Activated T-helper 17 cell treated with anti-CD3 and anti-CD28 coated beads, Interleukin-2, amount 50 U/mL, for 72 hours (primary cell): Measurements from ENCODE around the gene NSUN4. TPM values are rescaled to one million over a fixed set of nuclear protein-coding genes. Genes with fewer than 3 reads are reported as not detected.
"Not testable (repeated sequence)": the region's sequence is repeated elsewhere in the genome, so short reads cannot be mapped to it uniquely, and the experiment has no call there.

Experiments
- ATAC-seq: fragments of 150-1000 bp; cut with Tn5 transposase; replicated peaks from 2 replicates; pipeline ENCODE4 v1.10.0; 2021; ENCODE audit warnings: mild to moderate bottlenecking, moderate library complexity
- H3K27ac Mint-ChIP-seq: one replicate; pipeline ENCODE4 v1.8.0; 2022; ENCODE audit warnings: mixed read lengths
- H3K27me3 Mint-ChIP-seq: one replicate; pipeline ENCODE4 v1.8.0; 2022; ENCODE audit warnings: mixed read lengths
- H3K36me3 Mint-ChIP-seq: one replicate; pipeline ENCODE4 v1.8.0; 2022; ENCODE audit warnings: low read depth, mild to moderate bottlenecking, mixed read lengths
- H3K4me1 Mint-ChIP-seq: one replicate; pipeline ENCODE4 v1.8.0; 2022; ENCODE audit warnings: mixed read lengths
- H3K4me3 Mint-ChIP-seq: one replicate; pipeline ENCODE4 v1.8.0; 2022; ENCODE audit warnings: mild to moderate bottlenecking, mixed read lengths
- H3K9me3 Mint-ChIP-seq: one replicate; pipeline ENCODE4 v1.8.0; 2022; ENCODE audit warnings: mixed read lengths
- total RNA-seq, 2 donors: library from RNA; stranded (reverse); gene quantifications; one replicate each; pipeline ENCODE4 v1.2.3, GENCODE V29; 2022

NSUN4 gene
- total RNA-seq, 2 donors from 2014 or later = 23.3 to 24.5 TPM

DNA sequence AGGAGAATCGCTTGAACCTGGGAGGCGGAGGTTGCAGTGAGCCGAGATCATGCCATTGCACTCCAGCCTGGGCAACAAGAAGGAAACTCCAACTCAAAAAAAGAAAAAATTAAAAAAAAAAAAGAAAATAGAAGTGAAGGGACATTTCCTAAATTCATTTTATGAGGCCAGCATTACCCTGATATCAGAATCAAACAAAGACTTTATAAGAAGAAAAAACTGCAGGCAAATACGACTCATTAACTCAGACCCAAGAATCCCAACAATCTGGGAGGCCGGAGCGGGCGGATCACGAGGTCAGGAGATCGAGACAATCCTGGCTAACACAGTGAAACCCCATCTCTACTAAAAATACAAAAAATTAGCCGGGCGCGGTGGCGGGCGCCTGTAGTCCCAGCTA lies 3.2 kb upstream of the NSUN4 start:
- not testable (repeated sequence) for ATAC-seq, H3K4me3 Mint-ChIP-seq, H3K27ac Mint-ChIP-seq, H3K27me3 Mint-ChIP-seq, H3K9me3 Mint-ChIP-seq
- peaks cover 23% of the 10 kb centered on the region for H3K36me3 Mint-ChIP-seq
- peaks cover 21% of the 10 kb centered on the region for H3K4me1 Mint-ChIP-seq

- peak overlapping the region; percentile 95 for H3K4me3 Mint-ChIP-seq
Measured at GRCh38 chr1:46341222-46342083, 846 bp downstream of the NSUN4 start.

GRCh38 chr1:46342084-46342656 lies 1.6 kb downstream of the NSUN4 start:
- peak overlapping the region; percentile 95 for H3K4me3 Mint-ChIP-seq
- peaks cover 70% of the 10 kb centered on the region for H3K36me3 Mint-ChIP-seq
- ATAC-seq = no peak
- H3K27me3 Mint-ChIP-seq = no peaks in the 10 kb centered on the region
- no peaks in the 10 kb centered on the region for H3K9me3 Mint-ChIP-seq
- H3K27ac Mint-ChIP-seq = peak overlapping the region; percentile 98
- H3K4me1 Mint-ChIP-seq = peaks cover 31% of the 10 kb centered on the region

More at GRCh38 chr1:46341222-46342083, 846 bp downstream of the NSUN4 start:
- H3K27me3 Mint-ChIP-seq = no peaks in the 10 kb centered on the region
- no peak for ATAC-seq
- peaks cover 31% of the 10 kb centered on the region for H3K4me1 Mint-ChIP-seq
- H3K36me3 Mint-ChIP-seq = peaks cover 63% of the 10 kb centered on the region
- peak overlapping the region; percentile 98 for H3K27ac Mint-ChIP-seq
- H3K9me3 Mint-ChIP-seq = no peaks in the 10 kb centered on the region

DNA sequence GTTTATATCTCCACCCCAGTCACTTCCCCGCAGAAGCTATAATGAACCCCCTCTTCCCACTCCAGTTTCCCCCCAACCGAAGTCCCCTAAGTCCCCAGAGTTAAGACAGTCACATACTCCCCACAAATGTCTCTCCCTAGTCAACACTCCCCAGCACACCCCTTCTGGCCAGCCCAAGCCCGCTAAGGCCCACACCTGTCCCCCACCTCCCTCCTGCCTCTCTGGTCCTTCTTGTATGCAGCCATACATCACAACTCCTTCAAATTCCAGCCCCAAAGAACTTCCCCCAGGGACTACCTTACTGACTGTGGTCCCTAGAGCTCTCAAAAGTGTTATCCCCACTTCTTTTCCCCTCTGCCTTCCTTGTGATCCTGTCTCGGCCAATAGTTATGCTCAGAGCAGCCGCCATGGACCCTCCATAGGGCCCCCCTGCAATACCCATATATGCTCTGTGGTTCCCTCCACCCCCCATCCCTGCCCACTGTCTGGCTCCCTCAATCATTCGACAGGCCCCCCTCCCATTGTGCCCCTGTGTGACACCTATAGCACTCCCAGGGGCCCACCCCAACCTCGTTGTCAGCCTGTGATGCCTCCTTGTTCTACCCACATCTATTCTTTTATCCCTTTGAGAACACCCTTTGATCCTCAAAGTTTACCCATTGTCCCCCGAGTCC lies 2.2 kb downstream of the NSUN4 start:
- no peak for ATAC-seq

GRCh38 chr1:46343351-46343695 lies 2.7 kb downstream of the NSUN4 start:
- Mint-ChIP-seq H3K4me1 (peaks cover 40% of the 10 kb centered on the region), H3K27me3 (no peaks in the 10 kb centered on the region), H3K4me3 (no peak overlapping the region), H3K9me3 (no peaks in the 10 kb centered on the region), H3K27ac (peak overlapping the region; percentile 98), H3K36me3 (peaks cover 82% of the 10 kb centered on the region)
- ATAC-seq = no peak

More for the DNA sequence above, 2.2 kb downstream of the NSUN4 start:
- peak overlapping the region; percentile 95 for H3K4me3 Mint-ChIP-seq
- H3K4me1 Mint-ChIP-seq = peaks cover 36% of the 10 kb centered on the region
- H3K9me3 Mint-ChIP-seq = no peaks in the 10 kb centered on the region
- H3K36me3 Mint-ChIP-seq = peaks cover 77% of the 10 kb centered on the region
- no peaks in the 10 kb centered on the region for H3K27me3 Mint-ChIP-seq
- peak overlapping the region; percentile 98 for H3K27ac Mint-ChIP-seq

DNA sequence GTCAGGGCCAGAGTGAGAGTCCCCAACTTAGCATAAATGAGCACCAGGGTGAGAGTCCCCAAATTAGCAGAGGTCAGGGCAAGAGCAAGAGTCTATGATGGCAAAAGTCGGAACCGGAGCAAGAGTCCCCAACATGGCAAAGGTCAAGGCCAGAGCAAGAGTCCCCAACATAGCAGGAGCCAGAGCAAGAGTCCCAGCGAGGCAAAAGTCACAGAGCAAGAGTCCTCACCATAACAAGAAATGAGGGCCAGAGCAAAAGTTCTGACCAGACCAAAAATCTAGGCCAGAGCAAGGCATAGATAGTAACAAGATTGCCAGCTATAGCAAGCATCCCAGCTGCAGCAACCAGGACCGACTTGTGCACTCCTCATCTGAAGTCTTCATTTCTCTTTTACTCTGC lies 3.1 kb downstream of the NSUN4 start:
- H3K36me3 Mint-ChIP-seq = peaks cover 86% of the 10 kb centered on the region
- no peaks in the 10 kb centered on the region for H3K9me3 Mint-ChIP-seq
- ATAC-seq = no peak
- H3K27me3 Mint-ChIP-seq = no peaks in the 10 kb centered on the region
- H3K4me3 Mint-ChIP-seq = no peak overlapping the region
- H3K4me1 Mint-ChIP-seq = peaks cover 38% of the 10 kb centered on the region
- H3K27ac Mint-ChIP-seq = peak overlapping the region; percentile 98

- Mint-ChIP-seq H3K27me3 (no peaks in the 10 kb centered on the region), H3K27ac (peak overlapping the region; percentile 98), H3K9me3 (no peaks in the 10 kb centered on the region), H3K4me1 (peaks cover 36% of the 10 kb centered on the region), H3K36me3 (peaks cover 93% of the 10 kb centered on the region), H3K4me3 (no peak overlapping the region)
- ATAC-seq = no peak
Measured at GRCh38 chr1:46344481-46344880, 3.9 kb downstream of the NSUN4 start.

- Mint-ChIP-seq H3K9me3 (no peaks in the 10 kb centered on the region), H3K27ac (no peak overlapping the region), H3K4me3 (no peak overlapping the region), H3K4me1 (peaks cover 36% of the 10 kb centered on the region), H3K27me3 (no peaks in the 10 kb centered on the region), H3K36me3 (peaks cover 99% of the 10 kb centered on the region)
- no peak for ATAC-seq
Measured at GRCh38 chr1:46345281-46345680, 4.7 kb downstream of the NSUN4 start.

GRCh38 chr1:46352363-46352762 lies 11.8 kb downstream of the NSUN4 start:
- Mint-ChIP-seq H3K4me3 (no peak overlapping the region), H3K4me1 (peaks cover 9% of the 10 kb centered on the region), H3K27me3 (no peaks in the 10 kb centered on the region), H3K27ac (no peak overlapping the region), H3K9me3 (no peaks in the 10 kb centered on the region), H3K36me3 (peaks cover 93% of the 10 kb centered on the region)
- no peak for ATAC-seq

DNA sequence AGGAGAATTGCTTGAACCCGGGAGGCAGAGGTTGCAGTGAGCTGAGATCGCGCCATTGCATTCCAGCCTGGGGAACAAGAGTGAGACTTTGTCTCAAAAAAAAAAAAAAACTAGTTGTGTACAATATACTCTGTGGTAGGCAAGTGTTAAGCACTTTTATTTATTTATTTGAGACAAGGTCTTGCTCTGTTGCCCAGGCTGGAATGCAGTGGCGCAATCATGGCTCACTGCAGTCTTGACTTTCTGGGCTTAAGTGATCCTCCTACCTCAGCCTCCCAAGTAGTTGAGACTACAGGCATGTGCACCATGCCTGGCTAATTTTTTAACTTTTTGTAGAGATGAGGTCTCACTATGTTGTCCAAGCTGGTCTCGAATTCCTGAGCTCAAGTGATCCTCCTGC lies 15.3 kb downstream of the NSUN4 start:
- not testable (repeated sequence) for H3K27me3 Mint-ChIP-seq, H3K27ac Mint-ChIP-seq, H3K4me3 Mint-ChIP-seq, ATAC-seq, H3K4me1 Mint-ChIP-seq, H3K9me3 Mint-ChIP-seq
- H3K36me3 Mint-ChIP-seq = peaks cover 89% of the 10 kb centered on the region

DNA sequence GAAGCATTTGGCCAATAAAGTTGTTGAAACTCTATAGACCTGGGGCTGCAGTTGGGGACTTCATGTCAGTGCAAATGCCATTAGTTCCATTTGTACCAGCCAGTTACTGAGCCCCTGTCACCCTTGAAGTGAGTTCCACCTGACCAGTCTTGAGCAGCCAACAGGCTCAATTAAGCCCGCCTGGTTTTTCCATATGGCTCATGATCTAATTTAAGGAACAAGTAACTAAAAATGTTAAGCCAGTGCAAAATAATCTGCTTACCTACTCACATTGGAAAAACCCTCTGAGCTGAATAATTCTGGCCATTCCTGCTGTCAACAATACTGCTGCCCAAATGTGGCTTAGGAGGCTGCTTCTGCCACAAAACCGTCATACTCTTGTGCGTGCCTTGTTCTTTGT lies 21.6 kb downstream of the NSUN4 start:
- H3K27me3 Mint-ChIP-seq = no peaks in the 10 kb centered on the region
- no peaks in the 10 kb centered on the region for H3K9me3 Mint-ChIP-seq
- H3K27ac Mint-ChIP-seq = peak overlapping the region; percentile 34
- H3K4me1 Mint-ChIP-seq = no peaks in the 10 kb centered on the region
- no peak overlapping the region for H3K4me3 Mint-ChIP-seq
- peaks cover 88% of the 10 kb centered on the region for H3K36me3 Mint-ChIP-seq
- no peak for ATAC-seq

DNA sequence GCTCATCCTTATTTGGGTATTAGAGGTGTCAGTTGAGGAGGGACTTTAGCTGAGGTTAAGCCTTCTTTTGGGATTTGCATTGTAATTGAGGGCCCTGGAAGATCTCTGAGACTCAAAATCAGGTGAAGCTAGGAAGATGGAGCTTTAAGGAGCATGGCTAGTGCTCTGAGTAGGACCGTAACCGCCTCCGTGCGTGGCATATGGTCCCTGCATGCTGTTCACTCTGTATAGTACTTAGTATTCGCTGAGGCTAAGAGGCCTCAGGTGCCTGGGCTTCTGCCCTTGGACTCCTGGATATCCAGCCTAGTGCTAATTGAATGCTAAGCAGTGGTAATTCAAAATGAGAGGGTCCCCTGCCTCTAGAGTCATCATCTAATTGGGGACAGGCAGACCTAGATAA lies 22.5 kb downstream of the NSUN4 start:
- Mint-ChIP-seq H3K4me1 (no peaks in the 10 kb centered on the region), H3K9me3 (no peaks in the 10 kb centered on the region), H3K27me3 (no peaks in the 10 kb centered on the region)

DNA sequence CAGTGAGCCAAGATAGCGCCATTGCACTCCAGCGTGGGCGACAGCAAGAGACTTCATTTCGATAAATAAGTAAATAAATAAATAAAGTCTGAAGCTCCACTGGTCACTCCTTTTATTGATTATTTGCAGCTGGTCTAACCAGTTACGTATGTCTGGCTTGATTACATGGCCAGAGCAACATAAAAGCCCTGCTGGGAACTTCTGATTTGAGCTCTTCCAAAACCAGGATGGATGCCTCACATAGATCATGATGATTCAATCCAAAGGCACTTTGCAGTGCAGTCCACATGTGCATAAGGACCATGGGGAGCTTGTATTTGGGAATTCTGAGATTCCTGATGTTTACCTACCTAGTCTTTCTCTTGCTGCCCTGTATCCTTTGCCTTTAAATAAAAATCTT lies 24.0 kb downstream of the NSUN4 start:
- peaks cover 90% of the 10 kb centered on the region for H3K36me3 Mint-ChIP-seq
- H3K4me1 Mint-ChIP-seq = peaks cover 5% of the 10 kb centered on the region
- no peaks in the 10 kb centered on the region for H3K9me3 Mint-ChIP-seq
- no peak overlapping the region for H3K4me3 Mint-ChIP-seq
- ATAC-seq = no peak
- H3K27me3 Mint-ChIP-seq = no peaks in the 10 kb centered on the region
- H3K27ac Mint-ChIP-seq = no peak overlapping the region

More for the DNA sequence above, 22.5 kb downstream of the NSUN4 start:
- no peak for ATAC-seq
- Mint-ChIP-seq H3K36me3 (peaks cover 90% of the 10 kb centered on the region), H3K4me3 (no peak overlapping the region), H3K27ac (no peak overlapping the region)

DNA sequence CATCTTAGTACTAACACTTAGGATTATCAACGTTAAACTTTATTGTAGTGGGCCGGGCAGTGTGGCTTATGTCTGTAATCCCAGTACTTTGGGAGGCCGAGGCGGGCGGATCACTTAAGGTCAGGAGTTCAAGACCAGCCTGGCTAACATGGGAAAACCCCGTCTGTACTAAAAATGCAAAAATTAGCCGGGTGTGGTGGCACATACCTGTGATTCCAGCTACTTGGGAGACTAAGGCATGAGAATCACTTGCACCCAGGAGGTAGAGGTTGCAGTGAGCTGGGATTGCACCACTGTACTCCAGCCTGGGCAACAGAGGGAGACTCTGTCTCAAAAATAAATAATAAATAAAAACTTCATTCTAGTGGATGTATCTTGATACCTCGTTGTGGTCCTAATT lies 25.2 kb downstream of the NSUN4 start:
- not testable (repeated sequence) for H3K27me3 Mint-ChIP-seq, H3K9me3 Mint-ChIP-seq, H3K4me3 Mint-ChIP-seq, ATAC-seq, H3K27ac Mint-ChIP-seq
- Mint-ChIP-seq H3K36me3 (peaks cover 89% of the 10 kb centered on the region), H3K4me1 (peaks cover 11% of the 10 kb centered on the region)

GRCh38 chr1:46367072-46367471 lies 26.5 kb downstream of the NSUN4 start:
- Mint-ChIP-seq H3K27ac (no peak overlapping the region), H3K4me1 (peaks cover 11% of the 10 kb centered on the region), H3K4me3 (no peak overlapping the region), H3K9me3 (no peaks in the 10 kb centered on the region), H3K36me3 (peaks cover 78% of the 10 kb centered on the region), H3K27me3 (no peaks in the 10 kb centered on the region)
- no peak for ATAC-seq
